Natural killer cell (primary cell): Measurements from ENCODE around the gene MRGPRD. TPM values are rescaled to one million over a fixed set of nuclear protein-coding genes. Genes with fewer than 3 reads are reported as not detected.

Experiments
- ATAC-seq, 3 donors: fragments of 150-1000 bp in 2 of 3; fragments of 200-7000 bp in 1 of 3; cut with Tn5 transposase; 1 replicate in 1 of 3; 2 replicates in 2 of 3; pipeline ENCODE4 v1.10.0; 2021; ENCODE audit warnings: mild to moderate bottlenecking in 2 of 3, moderate library complexity in 2 of 3
- DNase-seq, 2 donors: peaks; one replicate each; pipeline versions ENCODE4 v3.0.0 to v3.0.0-alpha.2; 2013 to 2021; ENCODE audit warnings: mixed read lengths in 1 of 2
- H3K27ac ChIP-seq: one replicate; pipeline ENCODE4 v1.5.1; 2013; ENCODE audit warnings: mild to moderate bottlenecking, low read length
- H3K27me3 ChIP-seq: one replicate; pipeline ENCODE4 v1.6.1; 2013; ENCODE audit warnings: low read length; ENCODE audit not compliant: control insufficient read depth, insufficient read depth
- H3K36me3 ChIP-seq: one replicate; pipeline ENCODE4 v1.6.1; 2013; ENCODE audit warnings: low read length; ENCODE audit not compliant: control insufficient read depth, insufficient read depth
- H3K4me1 ChIP-seq: one replicate; pipeline ENCODE4 v1.6.1; 2013; ENCODE audit warnings: low read length; ENCODE audit not compliant: control insufficient read depth, insufficient read depth
- H3K4me3 ChIP-seq: one replicate; pipeline ENCODE4 v1.5.1; 2013; ENCODE audit warnings: low read length
- H3K9me3 ChIP-seq: one replicate; pipeline ENCODE4 v1.6.1; 2013; ENCODE audit warnings: low read length; ENCODE audit not compliant: control insufficient read depth, insufficient read depth
- H3K27ac Mint-ChIP-seq, 2 donors: one replicate each; pipeline ENCODE4 v1.8.0; 2022; ENCODE audit warnings: mild to moderate bottlenecking in 2 of 2, mixed read lengths in 2 of 2, moderate library complexity in 1 of 2
- H3K27me3 Mint-ChIP-seq, 2 donors: one replicate each; pipeline ENCODE4 v1.8.0; 2022; ENCODE audit warnings: low read depth in 2 of 2, mixed read lengths in 2 of 2
- H3K36me3 Mint-ChIP-seq: one replicate; pipeline ENCODE4 v1.8.0; 2022; ENCODE audit warnings: mixed read lengths
- H3K4me1 Mint-ChIP-seq, 2 donors: one replicate each; pipeline ENCODE4 v1.8.0; 2022; ENCODE audit warnings: mixed read lengths in 2 of 2
- H3K4me3 Mint-ChIP-seq: one replicate; pipeline ENCODE4 v1.8.0; 2022; ENCODE audit warnings: mild to moderate bottlenecking, moderate library complexity, mixed read lengths
- H3K9me3 Mint-ChIP-seq, 2 donors: one replicate each; pipeline ENCODE4 v1.8.0; 2022; ENCODE audit warnings: mixed read lengths in 2 of 2
- WGBS: methylation state at CpG from one replicate; pipeline ENCODE4 v1.1.7; 2013; ENCODE audit warnings: missing lambda C conversion rate; ENCODE audit not compliant: insufficient coverage; 5-methylcytosine and 5-hydroxymethylcytosine counted together
- intact Hi-C: fragments of 100-400 bp; cut with micrococcal nuclease; formaldehyde crosslinking; loops from one replicate; pipeline ENCODE4 v1.14.2; 2022
- total RNA-seq, 4 donors: library from RNA; stranded (reverse); fragments of 120-200 nt in 1 of 4; gene quantifications; one replicate each; pipeline versions ENCODE4 v1.2.3 to v1.2.4, GENCODE V29; 2013 to 2022
- TF ChIP-seq, protein P1 (sequence below): fragments of 200-600 bp; IDR thresholded peaks from one replicate; pipeline ENCODE4 v1.8.0; 2022; ENCODE audit warnings: antibody characterized with exemption

MRGPRD gene
- total RNA-seq, 3 donors from 2014 or later (not counting 1 experiment from before 2014, with no cell fraction given): not detected

GRCh38 chr11:68950270-68950669, 30.5 kb downstream of the MRGPRD start:
- Mint-ChIP-seq H3K9me3 (no peaks in the 10 kb centered on the region), H3K27ac (no peak overlapping the region), H3K4me3 (no peak overlapping the region), H3K4me1 (peaks cover 0 to 8% of the 10 kb centered on the region in 2 donors), H3K36me3 (no peaks in the 10 kb centered on the region), H3K27me3 (no peaks in the 10 kb centered on the region)
- Histone ChIP-seq H3K27ac (no peak overlapping the region), H3K36me3 (no peaks in the 10 kb centered on the region), H3K4me3 (no peak overlapping the region), H3K27me3 (no peaks in the 10 kb centered on the region), H3K4me1 (peaks cover 3% of the 10 kb centered on the region), H3K9me3 (no peaks in the 10 kb centered on the region)
- WGBS: 83% methylated on average over 4 of the region's 5 CpGs
- ATAC-seq (no peak), DNase-seq (no peak)
- TF ChIP-seq, protein P1, sequence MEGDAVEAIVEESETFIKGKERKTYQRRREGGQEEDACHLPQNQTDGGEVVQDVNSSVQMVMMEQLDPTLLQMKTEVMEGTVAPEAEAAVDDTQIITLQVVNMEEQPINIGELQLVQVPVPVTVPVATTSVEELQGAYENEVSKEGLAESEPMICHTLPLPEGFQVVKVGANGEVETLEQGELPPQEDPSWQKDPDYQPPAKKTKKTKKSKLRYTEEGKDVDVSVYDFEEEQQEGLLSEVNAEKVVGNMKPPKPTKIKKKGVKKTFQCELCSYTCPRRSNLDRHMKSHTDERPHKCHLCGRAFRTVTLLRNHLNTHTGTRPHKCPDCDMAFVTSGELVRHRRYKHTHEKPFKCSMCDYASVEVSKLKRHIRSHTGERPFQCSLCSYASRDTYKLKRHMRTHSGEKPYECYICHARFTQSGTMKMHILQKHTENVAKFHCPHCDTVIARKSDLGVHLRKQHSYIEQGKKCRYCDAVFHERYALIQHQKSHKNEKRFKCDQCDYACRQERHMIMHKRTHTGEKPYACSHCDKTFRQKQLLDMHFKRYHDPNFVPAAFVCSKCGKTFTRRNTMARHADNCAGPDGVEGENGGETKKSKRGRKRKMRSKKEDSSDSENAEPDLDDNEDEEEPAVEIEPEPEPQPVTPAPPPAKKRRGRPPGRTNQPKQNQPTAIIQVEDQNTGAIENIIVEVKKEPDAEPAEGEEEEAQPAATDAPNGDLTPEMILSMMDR: no peak
- intact Hi-C loops: no loop called here

DNA sequence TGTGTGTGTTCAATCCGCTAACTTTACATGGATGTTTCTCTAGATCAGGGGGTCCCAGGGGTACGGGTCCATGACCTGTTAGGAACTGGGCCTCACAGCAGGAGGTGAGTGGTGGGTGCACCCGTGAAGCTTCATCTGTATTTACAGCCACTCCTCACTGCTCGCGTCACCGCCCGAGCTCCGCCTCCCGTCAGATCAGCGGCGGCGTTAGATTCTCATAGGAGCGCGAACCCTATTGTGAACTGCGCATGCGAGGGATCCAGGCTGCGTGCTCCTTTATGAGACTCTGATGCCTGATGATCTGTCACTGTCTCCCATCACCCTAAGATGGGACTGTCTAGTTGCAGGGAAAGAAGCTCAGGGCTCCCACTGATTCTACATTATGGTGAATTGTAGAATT, 31.9 kb downstream of the MRGPRD start:
- H3K4me1 ChIP-seq: no peaks in the 10 kb centered on the region
- no peaks in the 10 kb centered on the region for H3K27me3 ChIP-seq
- no peak overlapping the region for H3K27ac Mint-ChIP-seq
- H3K36me3 Mint-ChIP-seq: no peaks in the 10 kb centered on the region
- TF ChIP-seq, protein P1: no peak
- H3K27ac ChIP-seq: no peak overlapping the region
- H3K36me3 ChIP-seq: no peaks in the 10 kb centered on the region
- intact Hi-C loops: no loop called here
- no peak for ATAC-seq
- no peaks in the 10 kb centered on the region for H3K9me3 ChIP-seq
- no peaks in the 10 kb centered on the region for H3K27me3 Mint-ChIP-seq
- no peaks in the 10 kb centered on the region for H3K9me3 Mint-ChIP-seq
- H3K4me3 Mint-ChIP-seq: no peak overlapping the region
- 94% methylated on average over 17 of the region's 17 CpGs for WGBS
- peaks cover 0 to 5% of the 10 kb centered on the region in 2 donors for H3K4me1 Mint-ChIP-seq
- DNase-seq: no peak
- no peak overlapping the region for H3K4me3 ChIP-seq

GRCh38 chr11:68948496-68948895, 32.3 kb downstream of the MRGPRD start:
- no peaks in the 10 kb centered on the region for H3K36me3 ChIP-seq
- DNase-seq (no peak), ATAC-seq (no peak)
- H3K27me3 ChIP-seq: no peaks in the 10 kb centered on the region
- TF ChIP-seq, protein P1: no peak
- no peaks in the 10 kb centered on the region for H3K4me1 ChIP-seq
- H3K27ac Mint-ChIP-seq: no peak overlapping the region
- no peak overlapping the region for H3K4me3 Mint-ChIP-seq
- H3K27ac ChIP-seq: no peak overlapping the region
- no peaks in the 10 kb centered on the region for H3K9me3 Mint-ChIP-seq
- H3K9me3 ChIP-seq: no peaks in the 10 kb centered on the region
- H3K4me1 Mint-ChIP-seq: peaks cover 0 to 5% of the 10 kb centered on the region in 2 donors
- no peaks in the 10 kb centered on the region for H3K27me3 Mint-ChIP-seq
- no peak overlapping the region for H3K4me3 ChIP-seq
- intact Hi-C loops: no loop called here
- H3K36me3 Mint-ChIP-seq: no peaks in the 10 kb centered on the region
- WGBS: 48% methylated on average over 2 of the region's 2 CpGs

- Histone ChIP-seq H3K36me3 (no peaks in the 10 kb centered on the region), H3K4me1 (no peaks in the 10 kb centered on the region), H3K27me3 (no peaks in the 10 kb centered on the region), H3K4me3 (no peak overlapping the region), H3K9me3 (no peaks in the 10 kb centered on the region), H3K27ac (no peak overlapping the region)
- TF ChIP-seq, protein P1: no peak
- WGBS: 82% methylated on average over 11 of the region's 11 CpGs
- ATAC-seq (no peak), DNase-seq (no peak)
- Mint-ChIP-seq H3K4me3 (no peak overlapping the region), H3K36me3 (no peaks in the 10 kb centered on the region), H3K27ac (no peak overlapping the region), H3K4me1 (peaks cover 0 to 5% of the 10 kb centered on the region in 2 donors), H3K9me3 (no peaks in the 10 kb centered on the region), H3K27me3 (no peaks in the 10 kb centered on the region)
- intact Hi-C loops: no loop called here
Observed at GRCh38 chr11:68947151-68947550, 33.6 kb downstream of the MRGPRD start.
